HepG2 (cell line): ENCODE results near the gene EPG5. TPM values are rescaled to one million over a fixed set of nuclear protein-coding genes. Genes with fewer than 3 reads are reported as not detected.

Source experiments
- ATAC-seq: fragments of 200-7000 bp; cut with Tn5 transposase; 3 replicates; pipeline ENCODE4 v1.9.1; 2020; ENCODE audit warnings: mild to moderate bottlenecking, moderate library complexity
- BruUV-seq: library from RNA; stranded (reverse); fragments of 400-500 nt; replicated peaks from 2 replicates; lab custom pipeline; 2021; lab: Mats Ljungman, UMichigan
- CTCF ChIA-PET: fragments of 300-600 bp; formaldehyde crosslinking; extraction: SDS; loops from one replicate; lab custom pipeline; 2021; ENCODE audit warnings: low total read pairs, inconsistent platforms, low intra/inter-chr PET ratio; lab: Yijun Ruan, JAX
- POLR2A ChIA-PET: fragments of 350-600 bp; sonication (Branson Sonifier 250); formaldehyde crosslinking; loops from one replicate; lab custom pipeline; 2020; ENCODE audit warnings: antibody characterized with exemption, inconsistent platforms; lab: Yijun Ruan, JAX
- DNase-seq: peaks from one replicate; pipeline ENCODE4 v3.0.0-alpha.2; 2015; ENCODE audit warnings: low spot score
- FAIRE-seq: peaks from 3 replicates; lab custom pipeline; 2011; peaks lifted over from hg19 to GRCh38; lab: Jason Lieb, UNC
- H2AFZ ChIP-seq: one replicate; pipeline ENCODE4 v1.6.1; 2011; ENCODE audit warnings: low read length, inconsistent platforms
- H3K27ac ChIP-seq: fragments of 300-600 bp; 3 replicates; pipeline ENCODE4 v1.8.0; 2011; ENCODE audit warnings: mixed run types, mild to moderate bottlenecking, mixed read lengths, low read length, inconsistent platforms; ENCODE audit not compliant: insufficient read depth; ENCODE audit errors: extremely low read length
- H3K27me3 ChIP-seq, 2 experiments: fragments of 200-600 bp in 1 of 2; 2 replicates in 1 of 2; 3 replicates in 1 of 2; pipeline versions ENCODE4 v1.6.0 to v1.8.0; 2011; ENCODE audit warnings: low read length in 2 of 2, mild to moderate bottlenecking in 2 of 2, moderate library complexity in 2 of 2, inconsistent platforms in 1 of 2; ENCODE audit not compliant: insufficient read depth in 2 of 2, control insufficient read depth in 1 of 2
- H3K36me3 ChIP-seq, 2 experiments: fragments of 200-600 bp in 1 of 2; replicated peaks in 1 of 2; 2 replicates in 1 of 2; 3 replicates in 1 of 2; pipeline versions ENCODE4 v1.5.1 to v1.8.0; 2011; ENCODE audit warnings: low read length in 2 of 2, inconsistent platforms in 1 of 2; ENCODE audit not compliant: insufficient read depth in 2 of 2, control insufficient read depth in 1 of 2
- H3K4me1 ChIP-seq: 2 replicates; pipeline ENCODE4 v1.5.1; 2012; ENCODE audit warnings: low read length, inconsistent platforms; ENCODE audit not compliant: insufficient read depth
- H3K4me2 ChIP-seq: 2 replicates; pipeline ENCODE4 v1.6.0; 2011; ENCODE audit warnings: low read depth, low read length, inconsistent platforms
- H3K4me3 ChIP-seq, 3 experiments: fragments of 200-600 bp in 1 of 3; sonication (generic), shearing (Covaris generic) in 1 of 3; replicated peaks in 1 of 3; 2 replicates each; pipeline ENCODE4 v1.5.1; 2011 to 2016; ENCODE audit warnings: low read length in 3 of 3, inconsistent platforms in 2 of 3, low read depth in 2 of 3, mild to moderate bottlenecking in 2 of 3, control low read depth in 1 of 3, mixed read lengths in 1 of 3; ENCODE audit not compliant: insufficient read depth in 1 of 3
- H3K79me2 ChIP-seq: one replicate; pipeline ENCODE4 v1.6.1; 2011; ENCODE audit warnings: low read length, inconsistent platforms; ENCODE audit not compliant: insufficient read depth
- H3K9ac ChIP-seq: 2 replicates; pipeline ENCODE4 v1.6.0; 2011; ENCODE audit warnings: mild to moderate bottlenecking, low read depth, low read length, inconsistent platforms; ENCODE audit not compliant: insufficient read depth
- H3K9me3 ChIP-seq: 2 replicates; pipeline ENCODE4 v1.5.1; 2012; ENCODE audit warnings: mild to moderate bottlenecking, low read length
- H4K20me1 ChIP-seq: 2 replicates; pipeline ENCODE4 v1.6.0; 2011; ENCODE audit warnings: inconsistent platforms, mild to moderate bottlenecking, low read length, moderate library complexity; ENCODE audit not compliant: insufficient read depth
- BRD4 ChIP-seq: sonication (generic); formaldehyde crosslinking; IDR thresholded peaks from 2 replicates; pipeline ENCODE4 v1.4.0; 2020; ENCODE audit warnings: missing genetic modification reagents
- ESRRA ChIP-seq: sonication (generic); formaldehyde crosslinking; IDR thresholded peaks from 2 replicates; pipeline ENCODE4 v1.5.1; 2020; ENCODE audit warnings: mild to moderate bottlenecking, low read depth, missing genetic modification reagents
- KDM4B ChIP-seq: sonication (generic); formaldehyde crosslinking; IDR thresholded peaks from 2 replicates; pipeline ENCODE4 v1.4.0; 2020; ENCODE audit warnings: missing genetic modification reagents
- TEAD3 ChIP-seq: optimal IDR thresholded peaks from 2 replicates; pipeline ENCODE3; 2016; ENCODE audit warnings: borderline replicate concordance
- ZBTB1 ChIP-seq: sonication (generic); formaldehyde crosslinking; IDR thresholded peaks from 2 replicates; pipeline ENCODE4 v1.4.0; 2020; ENCODE audit warnings: missing genetic modification reagents, borderline replicate concordance
- ZGPAT ChIP-seq: IDR thresholded peaks from 2 replicates; pipeline ENCODE4 v1.6.1; 2016; ENCODE audit warnings: mild to moderate bottlenecking
- ZNF224 ChIP-seq: sonication (generic); formaldehyde crosslinking; IDR thresholded peaks from 2 replicates; pipeline ENCODE4 v1.5.0; 2020; ENCODE audit warnings: mild to moderate bottlenecking, missing genetic modification reagents
- ZNF547 ChIP-seq: sonication (generic); formaldehyde crosslinking; IDR thresholded peaks from 2 replicates; pipeline ENCODE4 v1.5.1; 2020; ENCODE audit warnings: mild to moderate bottlenecking, missing genetic modification reagents
- ZNF562 ChIP-seq: sonication (generic); formaldehyde crosslinking; IDR thresholded peaks from 2 replicates; pipeline ENCODE4 v1.8.0; 2022; ENCODE audit warnings: missing genetic modification reagents, borderline replicate concordance
- ZSCAN22 ChIP-seq: sonication (generic); formaldehyde crosslinking; IDR thresholded peaks from 2 replicates; pipeline ENCODE4 v1.4.0; 2020; ENCODE audit warnings: mild to moderate bottlenecking, missing genetic modification reagents
- WGBS: methylation state at CpG from one replicate; pipeline ENCODE4 v1.1.6; 2017; ENCODE audit warnings: low lambda C conversion rate; 5-methylcytosine and 5-hydroxymethylcytosine counted together
- in situ Hi-C: cut with HindIII; loops from 2 replicates; pipeline ENCODE4 v1.10.0; 2017; ENCODE audit warnings: low pct_unique_long_range_greater_than_20kb; ENCODE audit not compliant: extremely low pct_ligation_motif_present
- intact Hi-C: fragments of 100-400 bp; cut with micrococcal nuclease; formaldehyde crosslinking; loops from one replicate; pipeline ENCODE4 v1.10.0; 2022; ENCODE audit not compliant: unreplicated experiment
- polyA plus RNA-seq, 8 experiments: library from polyadenylated mRNA; depleted of rRNA in 3 of 8; stranded (reverse) in 7 of 8; unstranded in 1 of 8; fragments of >200 nt; fragmentation: Illumina TruSeq in 4 of 8; extraction: Trizol in 4 of 8; gene quantifications; 2 replicates each; pipeline versions ENCODE4 v1.2.1 to v1.2.3, GENCODE V29; 2011 to 2016; ENCODE audit warnings: low read depth in 4 of 8, missing spikeins in 1 of 8, mixed read lengths in 1 of 8; ENCODE audit not compliant: insufficient read depth in 1 of 8
- total RNA-seq, 5 experiments: library from RNA; depleted of rRNA; stranded (reverse); fragments of >200 nt; fragmentation: Illumina TruSeq; extraction: Trizol; gene quantifications; 2 replicates each; pipeline ENCODE4 v1.2.3, GENCODE V29; 2016; ENCODE audit warnings: low read depth in 1 of 5
- TF ChIP-seq, protein P1 (sequence below): sonication (generic); formaldehyde crosslinking; IDR thresholded peaks from 2 replicates; pipeline ENCODE4 v1.9.0; 2021; ENCODE audit warnings: missing genetic modification reagents, borderline replicate concordance

Gene EPG5
- total and polyA plus RNA-seq, 2 of the 13 experiments (the other 11 are each of a cell fraction or from before 2014, with no cell fraction given) = 6.7 to 9.3 TPM

DNA sequence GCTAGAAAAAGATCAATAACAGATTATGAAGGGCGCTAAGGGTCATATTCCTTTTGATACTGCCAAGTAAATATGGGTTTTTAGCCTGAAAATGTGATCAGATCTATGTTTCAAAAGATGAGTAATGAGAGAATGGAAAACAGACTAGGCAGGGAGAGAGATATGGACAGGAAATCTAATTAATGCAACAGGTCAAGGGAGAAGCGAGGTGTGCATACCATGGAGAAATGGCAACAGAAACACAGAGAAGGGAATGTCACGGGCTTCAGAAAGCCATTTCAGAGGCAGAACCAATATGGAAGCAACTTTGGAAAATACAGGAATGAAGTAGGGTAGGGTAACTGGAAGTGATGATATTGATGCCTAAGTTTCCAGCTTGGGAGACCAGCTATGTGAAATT, 72.3 kb downstream of the EPG5 start:
- WGBS = 97% methylated on average over 2 of the region's 3 CpGs

DNA sequence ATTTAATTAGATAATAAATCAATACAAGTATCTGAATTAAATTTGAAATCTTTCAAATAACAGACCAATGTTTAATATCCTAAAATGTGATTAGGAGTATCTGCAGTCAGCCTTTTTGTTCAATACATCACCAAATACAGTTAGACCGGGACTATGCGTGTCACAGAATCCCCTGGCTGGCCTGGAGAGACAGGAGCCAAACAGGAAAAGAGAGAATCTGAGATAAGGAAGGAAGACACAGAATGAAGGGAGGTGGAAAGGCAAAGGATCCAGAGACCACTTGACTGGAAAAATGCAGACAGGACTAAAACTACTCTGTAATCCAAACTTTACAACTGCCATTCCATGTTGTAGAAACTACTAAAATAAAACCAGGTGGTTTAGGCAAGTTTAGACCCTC, 75.3 kb downstream of the EPG5 start:
- no TSS peak for BruUV-seq
- H3K27ac ChIP-seq = no peak overlapping the region
- no peak overlapping the region for H3K4me2 ChIP-seq
- peaks cover 2 to 16% of the 10 kb centered on the region in 2 experiments; a peak in 4 of 5 replicates for H3K36me3 ChIP-seq
- FAIRE-seq = no peak
- no peaks in the 10 kb centered on the region for H3K79me2 ChIP-seq
- no peak overlapping the region for H3K4me3 ChIP-seq
- H3K9ac ChIP-seq = no peak overlapping the region
- ChIA-PET CTCF (no interaction called here), POLR2A (no interaction called here)
- TF ChIP-seq BRD4 (CRISPR knock-in tag) (no peak), ZBTB1 (CRISPR knock-in tag) (no peak), ESRRA (no peak), ZNF224 (no peak), ZSCAN22 (CRISPR knock-in tag) (no peak), ZGPAT (CRISPR knock-in tag) (no peak), KDM4B (no peak)
- TF ChIP-seq, protein P1, sequence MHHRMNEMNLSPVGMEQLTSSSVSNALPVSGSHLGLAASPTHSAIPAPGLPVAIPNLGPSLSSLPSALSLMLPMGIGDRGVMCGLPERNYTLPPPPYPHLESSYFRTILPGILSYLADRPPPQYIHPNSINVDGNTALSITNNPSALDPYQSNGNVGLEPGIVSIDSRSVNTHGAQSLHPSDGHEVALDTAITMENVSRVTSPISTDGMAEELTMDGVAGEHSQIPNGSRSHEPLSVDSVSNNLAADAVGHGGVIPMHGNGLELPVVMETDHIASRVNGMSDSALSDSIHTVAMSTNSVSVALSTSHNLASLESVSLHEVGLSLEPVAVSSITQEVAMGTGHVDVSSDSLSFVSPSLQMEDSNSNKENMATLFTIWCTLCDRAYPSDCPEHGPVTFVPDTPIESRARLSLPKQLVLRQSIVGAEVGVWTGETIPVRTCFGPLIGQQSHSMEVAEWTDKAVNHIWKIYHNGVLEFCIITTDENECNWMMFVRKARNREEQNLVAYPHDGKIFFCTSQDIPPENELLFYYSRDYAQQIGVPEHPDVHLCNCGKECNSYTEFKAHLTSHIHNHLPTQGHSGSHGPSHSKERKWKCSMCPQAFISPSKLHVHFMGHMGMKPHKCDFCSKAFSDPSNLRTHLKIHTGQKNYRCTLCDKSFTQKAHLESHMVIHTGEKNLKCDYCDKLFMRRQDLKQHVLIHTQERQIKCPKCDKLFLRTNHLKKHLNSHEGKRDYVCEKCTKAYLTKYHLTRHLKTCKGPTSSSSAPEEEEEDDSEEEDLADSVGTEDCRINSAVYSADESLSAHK (CRISPR knock-in tag) = no peak
- no peak overlapping the region for H2AFZ ChIP-seq
- peaks cover 9% of the 10 kb centered on the region for H3K4me1 ChIP-seq
- no peaks in the 10 kb centered on the region for H3K27me3 ChIP-seq
- intact Hi-C loops (no loop called here), in situ Hi-C loops (no loop called here)
- 100% methylated on average over 2 of the region's 2 CpGs for WGBS
- no peak for ATAC-seq
- H3K9me3 ChIP-seq = no peaks in the 10 kb centered on the region
- no peaks in the 10 kb centered on the region for H4K20me1 ChIP-seq
- no peak for DNase-seq

More for the DNA sequence above, 72.3 kb downstream of the EPG5 start:
- H3K79me2 ChIP-seq = no peaks in the 10 kb centered on the region
- FAIRE-seq = no peak
- in situ Hi-C loops = no loop called here
- peaks cover 22% of the 10 kb centered on the region for H3K4me1 ChIP-seq
- H3K27ac ChIP-seq = no peak overlapping the region
- no peak for DNase-seq
- TF ChIP-seq ZNF562 (CRISPR knock-in tag) (no peak), ZNF547 (CRISPR knock-in tag) (no peak), TEAD3 (CRISPR knock-in tag) (no peak)
- no peak overlapping the region for H2AFZ ChIP-seq
- H3K4me3 ChIP-seq = no peak overlapping the region
- no peaks in the 10 kb centered on the region for H4K20me1 ChIP-seq
- H3K4me2 ChIP-seq = no peak overlapping the region
- ChIA-PET POLR2A (no interaction called here), CTCF (no interaction called here)
- H3K27me3 ChIP-seq = no peaks in the 10 kb centered on the region
- no TSS peak for BruUV-seq
- H3K9me3 ChIP-seq = no peaks in the 10 kb centered on the region
- H3K9ac ChIP-seq = no peak overlapping the region
- H3K36me3 ChIP-seq = peaks cover 4 to 15% of the 10 kb centered on the region in 2 experiments; a peak in 3 of 5 replicates
- ATAC-seq = no peak
- intact Hi-C loops = no loop called here
